ENCODE results near the gene EXOC6B.

The EXOC6B gene

GRCh38 chr2:72292433-72292832 is 533.4 kb downstream of the EXOC6B start:
- no peak for TF ChIP-seq NFIC (IDR thresholded peaks at IDR 0.05)
- TF ChIP-seq TAF1 (IDR thresholded peaks at IDR 0.05; ENCODE audit: low read depth): no peak
- TF ChIP-seq CREB1 (IDR thresholded peaks at IDR 0.05; ENCODE audit: low read depth): no peak
- TF ChIP-seq TEAD4 (IDR thresholded peaks at IDR 0.05): no peak

DNA sequence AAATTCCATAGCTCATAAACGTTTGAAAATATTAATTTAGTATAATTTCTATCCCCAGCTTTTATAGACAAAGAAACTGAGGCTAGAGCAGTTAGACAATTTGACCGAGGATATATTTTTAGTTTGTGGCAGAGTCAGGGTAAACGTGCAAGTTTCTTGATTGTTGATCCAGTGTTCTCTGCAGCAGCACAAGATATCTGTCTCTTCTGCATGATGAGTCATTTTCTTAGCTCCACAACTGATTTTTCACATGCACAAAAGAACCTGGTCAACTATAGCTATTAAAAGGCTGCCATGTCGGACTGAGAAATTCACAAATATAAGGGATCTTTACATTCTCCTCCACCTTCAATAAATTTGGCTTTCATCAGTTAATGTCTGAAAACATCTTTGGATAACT is 534.8 kb downstream of the EXOC6B start:
- TF ChIP-seq TCF12 (IDR thresholded peaks at IDR 0.05; ENCODE audit: low read depth) (no peak), RAD21 (IDR thresholded peaks at IDR 0.05; ENCODE audit: low read depth) (no peak), ZBTB7A (IDR thresholded peaks at IDR 0.05; ENCODE audit: low read depth) (no peak), YY1 (IDR thresholded peaks at IDR 0.05; ENCODE audit: low read depth) (no peak), TEAD4 (IDR thresholded peaks at IDR 0.05) (no peak), CREB1 (IDR thresholded peaks at IDR 0.05; ENCODE audit: low read depth) (no peak), FOXM1 (IDR thresholded peaks at IDR 0.05; ENCODE audit: borderline replicate concordance, low read depth) (no peak), CEBPB (IDR thresholded peaks at IDR 0.05) (no peak), EP300 (IDR thresholded peaks at IDR 0.05; ENCODE audit: borderline replicate concordance) (no peak), TAF1 (IDR thresholded peaks at IDR 0.05; ENCODE audit: low read depth) (no peak), NFIC (IDR thresholded peaks at IDR 0.05) (no peak), EGR1 (IDR thresholded peaks at IDR 0.05) (no peak), MAX (IDR thresholded peaks at IDR 0.05) (no peak)
- TF ChIP-seq, protein P1, sequence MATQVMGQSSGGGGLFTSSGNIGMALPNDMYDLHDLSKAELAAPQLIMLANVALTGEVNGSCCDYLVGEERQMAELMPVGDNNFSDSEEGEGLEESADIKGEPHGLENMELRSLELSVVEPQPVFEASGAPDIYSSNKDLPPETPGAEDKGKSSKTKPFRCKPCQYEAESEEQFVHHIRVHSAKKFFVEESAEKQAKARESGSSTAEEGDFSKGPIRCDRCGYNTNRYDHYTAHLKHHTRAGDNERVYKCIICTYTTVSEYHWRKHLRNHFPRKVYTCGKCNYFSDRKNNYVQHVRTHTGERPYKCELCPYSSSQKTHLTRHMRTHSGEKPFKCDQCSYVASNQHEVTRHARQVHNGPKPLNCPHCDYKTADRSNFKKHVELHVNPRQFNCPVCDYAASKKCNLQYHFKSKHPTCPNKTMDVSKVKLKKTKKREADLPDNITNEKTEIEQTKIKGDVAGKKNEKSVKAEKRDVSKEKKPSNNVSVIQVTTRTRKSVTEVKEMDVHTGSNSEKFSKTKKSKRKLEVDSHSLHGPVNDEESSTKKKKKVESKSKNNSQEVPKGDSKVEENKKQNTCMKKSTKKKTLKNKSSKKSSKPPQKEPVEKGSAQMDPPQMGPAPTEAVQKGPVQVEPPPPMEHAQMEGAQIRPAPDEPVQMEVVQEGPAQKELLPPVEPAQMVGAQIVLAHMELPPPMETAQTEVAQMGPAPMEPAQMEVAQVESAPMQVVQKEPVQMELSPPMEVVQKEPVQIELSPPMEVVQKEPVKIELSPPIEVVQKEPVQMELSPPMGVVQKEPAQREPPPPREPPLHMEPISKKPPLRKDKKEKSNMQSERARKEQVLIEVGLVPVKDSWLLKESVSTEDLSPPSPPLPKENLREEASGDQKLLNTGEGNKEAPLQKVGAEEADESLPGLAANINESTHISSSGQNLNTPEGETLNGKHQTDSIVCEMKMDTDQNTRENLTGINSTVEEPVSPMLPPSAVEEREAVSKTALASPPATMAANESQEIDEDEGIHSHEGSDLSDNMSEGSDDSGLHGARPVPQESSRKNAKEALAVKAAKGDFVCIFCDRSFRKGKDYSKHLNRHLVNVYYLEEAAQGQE (IDR thresholded peaks at IDR 0.05; ENCODE audit: low read depth): no peak
- TF ChIP-seq, protein P2, sequence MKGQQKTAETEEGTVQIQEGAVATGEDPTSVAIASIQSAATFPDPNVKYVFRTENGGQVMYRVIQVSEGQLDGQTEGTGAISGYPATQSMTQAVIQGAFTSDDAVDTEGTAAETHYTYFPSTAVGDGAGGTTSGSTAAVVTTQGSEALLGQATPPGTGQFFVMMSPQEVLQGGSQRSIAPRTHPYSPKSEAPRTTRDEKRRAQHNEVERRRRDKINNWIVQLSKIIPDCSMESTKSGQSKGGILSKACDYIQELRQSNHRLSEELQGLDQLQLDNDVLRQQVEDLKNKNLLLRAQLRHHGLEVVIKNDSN (IDR thresholded peaks at IDR 0.05): no peak

GRCh38 chr2:72289736-72290135 is 536.1 kb downstream of the EXOC6B start:
- TF ChIP-seq RAD21 (IDR thresholded peaks at IDR 0.05; ENCODE audit: low read depth): no peak
- no peak for TF ChIP-seq CEBPB (IDR thresholded peaks at IDR 0.05)
- TF ChIP-seq, protein P1 (IDR thresholded peaks at IDR 0.05; ENCODE audit: low read depth): no peak
- TF ChIP-seq, protein P2 (IDR thresholded peaks at IDR 0.05): no peak
- TF ChIP-seq FOXM1 (IDR thresholded peaks at IDR 0.05; ENCODE audit: borderline replicate concordance, low read depth): no peak
- TF ChIP-seq EGR1 (IDR thresholded peaks at IDR 0.05): no peak
- TF ChIP-seq CREB1 (IDR thresholded peaks at IDR 0.05; ENCODE audit: low read depth): no peak
- no peak for TF ChIP-seq NFIC (IDR thresholded peaks at IDR 0.05)
- TF ChIP-seq YY1 (IDR thresholded peaks at IDR 0.05; ENCODE audit: low read depth): no peak
- no peak for TF ChIP-seq MAX (IDR thresholded peaks at IDR 0.05)
- TF ChIP-seq ZBTB7A (IDR thresholded peaks at IDR 0.05; ENCODE audit: low read depth): no peak
- TF ChIP-seq TAF1 (IDR thresholded peaks at IDR 0.05; ENCODE audit: low read depth): no peak
- no peak for TF ChIP-seq TCF12 (IDR thresholded peaks at IDR 0.05; ENCODE audit: low read depth)
- TF ChIP-seq EP300 (IDR thresholded peaks at IDR 0.05; ENCODE audit: borderline replicate concordance): no peak
- TF ChIP-seq TEAD4 (IDR thresholded peaks at IDR 0.05): no peak

GRCh38 chr2:72289283-72289682 is 536.5 kb downstream of the EXOC6B start:
- TF ChIP-seq MAX (IDR thresholded peaks at IDR 0.05) (no peak), ZBTB7A (IDR thresholded peaks at IDR 0.05; ENCODE audit: low read depth) (no peak), TCF12 (IDR thresholded peaks at IDR 0.05; ENCODE audit: low read depth) (no peak), FOXM1 (IDR thresholded peaks at IDR 0.05; ENCODE audit: borderline replicate concordance, low read depth) (no peak), EGR1 (IDR thresholded peaks at IDR 0.05) (no peak), NFIC (IDR thresholded peaks at IDR 0.05) (no peak), EP300 (IDR thresholded peaks at IDR 0.05; ENCODE audit: borderline replicate concordance) (no peak), YY1 (IDR thresholded peaks at IDR 0.05; ENCODE audit: low read depth) (no peak), CREB1 (IDR thresholded peaks at IDR 0.05; ENCODE audit: low read depth) (no peak), RAD21 (IDR thresholded peaks at IDR 0.05; ENCODE audit: low read depth) (no peak), CEBPB (IDR thresholded peaks at IDR 0.05) (no peak), TAF1 (IDR thresholded peaks at IDR 0.05; ENCODE audit: low read depth) (no peak), TEAD4 (IDR thresholded peaks at IDR 0.05) (no peak)
- TF ChIP-seq, protein P2 (IDR thresholded peaks at IDR 0.05): no peak
- TF ChIP-seq, protein P1 (IDR thresholded peaks at IDR 0.05; ENCODE audit: low read depth): no peak
